CD4-positive, CD25-positive, alpha-beta regulatory T cell (primary cell): Measurements from ENCODE around the gene RGS9. TPM values are rescaled to one million over a fixed set of nuclear protein-coding genes. Genes with fewer than 3 reads are reported as not detected.

Experiments
- ATAC-seq, 2 donors: fragments of 150-1000 bp; cut with Tn5 transposase; one replicate each; pipeline ENCODE4 v1.10.0; 2021; ENCODE audit warnings: low read depth in 2 of 2, moderate number of reproducible peaks in 2 of 2, moderate library complexity in 1 of 2
- DNase-seq, 3 donors: peaks; one replicate each; pipeline versions ENCODE4 v3.0.0 to v3.0.0-alpha.2; 2012 to 2022; ENCODE audit warnings: mixed read lengths in 1 of 3
- H3K27ac ChIP-seq: one replicate; pipeline ENCODE4 v1.7.0; 2013; ENCODE audit warnings: mild to moderate bottlenecking, low read length; ENCODE audit not compliant: insufficient read depth, poor library complexity, severe bottlenecking
- H3K27me3 ChIP-seq: one replicate; pipeline ENCODE4 v1.7.0; 2013; ENCODE audit warnings: low read length; ENCODE audit not compliant: control insufficient read depth, insufficient read depth
- H3K36me3 ChIP-seq: one replicate; pipeline ENCODE4 v1.7.0; 2013; ENCODE audit warnings: mild to moderate bottlenecking, low read length, moderate library complexity; ENCODE audit not compliant: control insufficient read depth, insufficient read depth
- H3K4me1 ChIP-seq: 2 replicates; pipeline ENCODE4 v1.7.0; 2013; ENCODE audit warnings: mild to moderate bottlenecking, low read length; ENCODE audit not compliant: insufficient read depth, control insufficient read depth, poor library complexity, severe bottlenecking
- H3K4me3 ChIP-seq: one replicate; pipeline ENCODE4 v1.7.0; 2013; ENCODE audit warnings: low read depth, mild to moderate bottlenecking, low read length, moderate library complexity
- H3K9me3 ChIP-seq, 2 experiments: 1 replicate in 1 of 2; 2 replicates in 1 of 2; pipeline ENCODE4 v1.7.0; 2013; ENCODE audit warnings: low read length in 2 of 2, mild to moderate bottlenecking in 1 of 2, moderate library complexity in 1 of 2; ENCODE audit not compliant: control insufficient read depth in 2 of 2
- H3K27ac Mint-ChIP-seq, 3 donors: one replicate each; pipeline ENCODE4 v1.8.0; 2020 to 2022; ENCODE audit warnings: mild to moderate bottlenecking in 3 of 3, mixed read lengths in 3 of 3, moderate library complexity in 2 of 3
- H3K27me3 Mint-ChIP-seq: one replicate; pipeline ENCODE4 v1.8.0; 2022; ENCODE audit warnings: mild to moderate bottlenecking, mixed read lengths
- H3K36me3 Mint-ChIP-seq: one replicate; pipeline ENCODE4 v1.8.0; 2020; ENCODE audit warnings: mixed read lengths
- H3K4me1 Mint-ChIP-seq, 4 donors: one replicate each; pipeline ENCODE4 v1.8.0; 2020 to 2022; ENCODE audit warnings: mixed read lengths in 4 of 4, mild to moderate bottlenecking in 1 of 4
- H3K4me3 Mint-ChIP-seq, 4 donors: one replicate each; pipeline ENCODE4 v1.8.0; 2020 to 2022; ENCODE audit warnings: mild to moderate bottlenecking in 4 of 4, mixed read lengths in 4 of 4, moderate library complexity in 3 of 4
- H3K9me3 Mint-ChIP-seq, 7 donors: one replicate each; pipeline ENCODE4 v1.8.0; 2020 to 2022; ENCODE audit warnings: mixed read lengths in 7 of 7, mild to moderate bottlenecking in 3 of 7, moderate library complexity in 2 of 7
- polyA plus RNA-seq, 4 donors: library from polyadenylated mRNA; unstranded; fragments of 300-500 nt; fragmentation: Illumina TruSeq; gene quantifications; one replicate each; pipeline ENCODE4 v1.2.3, GENCODE V29; 2021
- total RNA-seq: library from RNA; stranded (reverse); gene quantifications from one replicate; pipeline ENCODE4 v1.2.3, GENCODE V29; 2022

Gene RGS9
- total and polyA plus RNA-seq, 5 donors from 2014 or later: 0.19 to 1.7 (median 0.60) TPM

GRCh38 chr17:65259281-65259680, 122.1 kb downstream of the RGS9 start:
- no peaks in the 10 kb centered on the region for H3K4me1 ChIP-seq
- no peak overlapping the region for H3K4me3 Mint-ChIP-seq
- DNase-seq (no peak), ATAC-seq (no peak)
- H3K27me3 Mint-ChIP-seq: peaks cover 13% of the 10 kb centered on the region
- H3K36me3 ChIP-seq: no peaks in the 10 kb centered on the region
- H3K9me3 ChIP-seq: peaks cover 3 to 8% of the 10 kb centered on the region in 2 experiments
- no peak overlapping the region for H3K27ac ChIP-seq
- H3K27me3 ChIP-seq: peaks cover 2% of the 10 kb centered on the region
- H3K27ac Mint-ChIP-seq: no peak overlapping the region
- no peaks in the 10 kb centered on the region for H3K36me3 Mint-ChIP-seq
- H3K4me3 ChIP-seq: no peak overlapping the region
- peaks cover 0 to 5% (median under 1%) of the 10 kb centered on the region in 4 donors for H3K4me1 Mint-ChIP-seq
- peaks cover 0 to 6% (median 3%) of the 10 kb centered on the region in 7 donors for H3K9me3 Mint-ChIP-seq

- Mint-ChIP-seq H3K27me3 (peaks cover 13% of the 10 kb centered on the region), H3K27ac (peak overlapping the region in 1 of 3 donors; percentile 76), H3K4me3 (no peak overlapping the region), H3K36me3 (no peaks in the 10 kb centered on the region), H3K4me1 (peaks cover 0 to 5% (median under 1%) of the 10 kb centered on the region in 4 donors), H3K9me3 (peaks cover 0 to 6% (median 3%) of the 10 kb centered on the region in 7 donors)
- H3K4me1 ChIP-seq: no peaks in the 10 kb centered on the region
- ATAC-seq (no peak), DNase-seq (no peak)
- H3K4me3 ChIP-seq: no peak overlapping the region
- no peaks in the 10 kb centered on the region for H3K27me3 ChIP-seq
- H3K27ac ChIP-seq: no peak overlapping the region
- H3K9me3 ChIP-seq: peaks cover 3 to 8% of the 10 kb centered on the region in 2 experiments
- H3K36me3 ChIP-seq: no peaks in the 10 kb centered on the region
Measured at GRCh38 chr17:65259696-65260485, 122.7 kb downstream of the RGS9 start.

- H3K9me3 Mint-ChIP-seq: peaks cover 0 to 6% (median 3%) of the 10 kb centered on the region in 7 donors
Measured at GRCh38 chr17:65260626-65261025, 123.5 kb downstream of the RGS9 start.

GRCh38 chr17:65261152-65261551, 124.0 kb downstream of the RGS9 start:
- H3K4me1 ChIP-seq: no peaks in the 10 kb centered on the region
- peaks cover 2 to 3% of the 10 kb centered on the region in 2 experiments for H3K9me3 ChIP-seq
- Mint-ChIP-seq H3K36me3 (no peaks in the 10 kb centered on the region), H3K27ac (no peak overlapping the region), H3K27me3 (peaks cover 9% of the 10 kb centered on the region), H3K9me3 (peaks cover 0 to 6% (median 3%) of the 10 kb centered on the region in 7 donors), H3K4me1 (peaks cover 0 to 7% (median 3%) of the 10 kb centered on the region in 4 donors), H3K4me3 (no peak overlapping the region)
- no peak for DNase-seq
- H3K4me3 ChIP-seq: no peak overlapping the region
- H3K27me3 ChIP-seq: no peaks in the 10 kb centered on the region
- no peaks in the 10 kb centered on the region for H3K36me3 ChIP-seq
- ATAC-seq: no peak
- no peak overlapping the region for H3K27ac ChIP-seq

More at GRCh38 chr17:65260626-65261025, 123.5 kb downstream of the RGS9 start:
- peaks cover 13% of the 10 kb centered on the region for H3K27me3 Mint-ChIP-seq
- no peak for ATAC-seq
- DNase-seq: no peak
- no peaks in the 10 kb centered on the region for H3K4me1 ChIP-seq
- H3K4me3 Mint-ChIP-seq: no peak overlapping the region
- H3K4me3 ChIP-seq: no peak overlapping the region
- H3K27ac Mint-ChIP-seq: no peak overlapping the region
- H3K27ac ChIP-seq: no peak overlapping the region
- no peaks in the 10 kb centered on the region for H3K27me3 ChIP-seq
- H3K4me1 Mint-ChIP-seq: peaks cover 0 to 7% (median 3%) of the 10 kb centered on the region in 4 donors
- H3K36me3 Mint-ChIP-seq: no peaks in the 10 kb centered on the region
- H3K36me3 ChIP-seq: no peaks in the 10 kb centered on the region
- peaks cover 3 to 8% of the 10 kb centered on the region in 2 experiments for H3K9me3 ChIP-seq

GRCh38 chr17:65261682-65262636, 124.8 kb downstream of the RGS9 start:
- Histone ChIP-seq H3K4me3 (no peak overlapping the region), H3K27ac (no peak overlapping the region), H3K27me3 (no peaks in the 10 kb centered on the region), H3K4me1 (no peaks in the 10 kb centered on the region), H3K36me3 (no peaks in the 10 kb centered on the region), H3K9me3 (no peaks in the 10 kb centered on the region)
- Mint-ChIP-seq H3K9me3 (peaks cover 0 to 6% (median 4%) of the 10 kb centered on the region in 7 donors), H3K27me3 (peaks cover 5% of the 10 kb centered on the region), H3K4me3 (no peak overlapping the region), H3K27ac (no peak overlapping the region), H3K36me3 (no peaks in the 10 kb centered on the region), H3K4me1 (peaks cover 0 to 7% (median 3%) of the 10 kb centered on the region in 4 donors)
- peak in 1 of 3 donors; percentile 45 for DNase-seq
- no peak for ATAC-seq

GRCh38 chr17:65265276-65265675, 128.1 kb downstream of the RGS9 start:
- no peaks in the 10 kb centered on the region for H3K4me1 ChIP-seq
- no peak overlapping the region for H3K27ac ChIP-seq
- no peaks in the 10 kb centered on the region for H3K36me3 Mint-ChIP-seq
- no peaks in the 10 kb centered on the region for H3K9me3 ChIP-seq
- H3K27me3 Mint-ChIP-seq: no peaks in the 10 kb centered on the region
- no peaks in the 10 kb centered on the region for H3K36me3 ChIP-seq
- peaks cover 0 to 7% (median 3%) of the 10 kb centered on the region in 4 donors for H3K4me1 Mint-ChIP-seq
- peak in 1 of 2 donors; percentile 45 for ATAC-seq
- H3K27ac Mint-ChIP-seq: no peak overlapping the region
- no peak overlapping the region for H3K4me3 ChIP-seq
- H3K9me3 Mint-ChIP-seq: peaks cover 0 to 7% (median 4%) of the 10 kb centered on the region in 7 donors
- no peaks in the 10 kb centered on the region for H3K27me3 ChIP-seq
- H3K4me3 Mint-ChIP-seq: no peak overlapping the region
- peak in 1 of 3 donors; percentile 24 for DNase-seq

- no peak overlapping the region for H3K27ac ChIP-seq
- no peaks in the 10 kb centered on the region for H3K36me3 ChIP-seq
- Mint-ChIP-seq H3K27me3 (peaks cover 5% of the 10 kb centered on the region), H3K4me1 (peaks cover 0 to 3% (median under 1%) of the 10 kb centered on the region in 4 donors), H3K36me3 (no peaks in the 10 kb centered on the region), H3K4me3 (no peak overlapping the region), H3K9me3 (peaks cover 0 to 7% (median 6%) of the 10 kb centered on the region in 7 donors), H3K27ac (no peak overlapping the region)
- no peaks in the 10 kb centered on the region for H3K4me1 ChIP-seq
- no peak overlapping the region for H3K4me3 ChIP-seq
- ATAC-seq (no peak), DNase-seq (no peak)
- H3K9me3 ChIP-seq: no peaks in the 10 kb centered on the region
- H3K27me3 ChIP-seq: no peaks in the 10 kb centered on the region
Measured at GRCh38 chr17:65268832-65269231, 131.7 kb downstream of the RGS9 start.
